KMS-11 (cell line): ENCODE data around the gene LRRC8B.

Experiments used
- H2AFZ ChIP-seq: fragments of 200-600 bp; sonication (generic); 2 replicates; pipeline ENCODE4 v1.6.1; 2016; ENCODE audit warnings: antibody characterized with exemption, mixed run types, low read depth
- H3K27ac ChIP-seq: fragments of 200-600 bp; sonication (generic); 2 replicates; pipeline ENCODE4 v1.6.1; 2016; ENCODE audit warnings: mild to moderate bottlenecking, mixed run types
- H3K27me3 ChIP-seq: fragments of 200-600 bp; sonication (generic); 2 replicates; pipeline ENCODE4 v1.6.1; 2017; ENCODE audit warnings: mild to moderate bottlenecking, low read depth, mixed run types, moderate library complexity; ENCODE audit not compliant: insufficient read depth
- H3K36me3 ChIP-seq: fragments of 200-600 bp; sonication (generic); 2 replicates; pipeline ENCODE4 v1.6.1; 2017; ENCODE audit warnings: mild to moderate bottlenecking, mixed run types; ENCODE audit not compliant: insufficient read depth
- H3K4me1 ChIP-seq: fragments of 200-600 bp; sonication (generic); 2 replicates; pipeline ENCODE4 v1.6.1; 2016; ENCODE audit warnings: mild to moderate bottlenecking, low read depth, mixed run types; ENCODE audit not compliant: poor library complexity, severe bottlenecking
- H3K4me2 ChIP-seq: fragments of 200-600 bp; sonication (generic); 2 replicates; pipeline ENCODE4 v1.7.0; 2016; ENCODE audit warnings: mild to moderate bottlenecking, mixed run types
- H3K4me3 ChIP-seq: fragments of 200-600 bp; sonication (generic); IDR thresholded peaks from 2 replicates; pipeline ENCODE4 v1.6.1; 2017; ENCODE audit warnings: low read depth, low read length, mixed read lengths; ENCODE audit not compliant: insufficient read depth
- H3K79me2 ChIP-seq: fragments of 200-600 bp; sonication (generic); 2 replicates; pipeline ENCODE4 v1.6.1; 2016; ENCODE audit warnings: low read depth, mixed run types; ENCODE audit not compliant: insufficient read depth
- H3K9ac ChIP-seq: fragments of 200-600 bp; sonication (generic); 2 replicates; pipeline ENCODE4 v1.6.1; 2016; ENCODE audit warnings: mild to moderate bottlenecking, mixed run types
- H4K20me1 ChIP-seq: fragments of 200-600 bp; sonication (generic); 2 replicates; pipeline ENCODE4 v1.6.1; 2016; ENCODE audit warnings: mild to moderate bottlenecking, mixed run types; ENCODE audit not compliant: insufficient read depth
- TF ChIP-seq, protein P1 (sequence below): fragments of 200-600 bp; sonication (generic); conservative IDR thresholded peaks from 2 replicates; pipeline ENCODE4 v1.6.1; 2017; ENCODE audit warnings: low read depth, mild to moderate bottlenecking, antibody characterized with exemption, low read length, moderate library complexity, mixed read lengths

Gene LRRC8B

GRCh38 chr1:89584211-89584610 is 59.6 kb downstream of the LRRC8B start:
- no peak overlapping the region for H3K4me2 ChIP-seq

GRCh38 chr1:89584781-89585180 is 60.2 kb downstream of the LRRC8B start:
- Histone ChIP-seq H3K36me3 (no peaks in the 10 kb centered on the region), H3K27ac (no peak overlapping the region), H3K9ac (no peak overlapping the region), H3K4me3 (no peak overlapping the region), H3K27me3 (no peaks in the 10 kb centered on the region), H3K4me1 (peaks cover 9% of the 10 kb centered on the region), H3K79me2 (no peaks in the 10 kb centered on the region), H2AFZ (no peak overlapping the region), H3K4me2 (no peak overlapping the region), H4K20me1 (no peaks in the 10 kb centered on the region)
- TF ChIP-seq, protein P1, sequence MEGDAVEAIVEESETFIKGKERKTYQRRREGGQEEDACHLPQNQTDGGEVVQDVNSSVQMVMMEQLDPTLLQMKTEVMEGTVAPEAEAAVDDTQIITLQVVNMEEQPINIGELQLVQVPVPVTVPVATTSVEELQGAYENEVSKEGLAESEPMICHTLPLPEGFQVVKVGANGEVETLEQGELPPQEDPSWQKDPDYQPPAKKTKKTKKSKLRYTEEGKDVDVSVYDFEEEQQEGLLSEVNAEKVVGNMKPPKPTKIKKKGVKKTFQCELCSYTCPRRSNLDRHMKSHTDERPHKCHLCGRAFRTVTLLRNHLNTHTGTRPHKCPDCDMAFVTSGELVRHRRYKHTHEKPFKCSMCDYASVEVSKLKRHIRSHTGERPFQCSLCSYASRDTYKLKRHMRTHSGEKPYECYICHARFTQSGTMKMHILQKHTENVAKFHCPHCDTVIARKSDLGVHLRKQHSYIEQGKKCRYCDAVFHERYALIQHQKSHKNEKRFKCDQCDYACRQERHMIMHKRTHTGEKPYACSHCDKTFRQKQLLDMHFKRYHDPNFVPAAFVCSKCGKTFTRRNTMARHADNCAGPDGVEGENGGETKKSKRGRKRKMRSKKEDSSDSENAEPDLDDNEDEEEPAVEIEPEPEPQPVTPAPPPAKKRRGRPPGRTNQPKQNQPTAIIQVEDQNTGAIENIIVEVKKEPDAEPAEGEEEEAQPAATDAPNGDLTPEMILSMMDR, result no peak

More at GRCh38 chr1:89584211-89584610, 59.6 kb downstream of the LRRC8B start:
- TF ChIP-seq, protein P1, result no peak
- Histone ChIP-seq H2AFZ (no peak overlapping the region), H3K36me3 (no peaks in the 10 kb centered on the region), H3K79me2 (no peaks in the 10 kb centered on the region), H4K20me1 (no peaks in the 10 kb centered on the region), H3K27ac (no peak overlapping the region), H3K4me1 (peaks cover 9% of the 10 kb centered on the region), H3K4me3 (no peak overlapping the region), H3K9ac (no peak overlapping the region), H3K27me3 (no peaks in the 10 kb centered on the region)

DNA sequence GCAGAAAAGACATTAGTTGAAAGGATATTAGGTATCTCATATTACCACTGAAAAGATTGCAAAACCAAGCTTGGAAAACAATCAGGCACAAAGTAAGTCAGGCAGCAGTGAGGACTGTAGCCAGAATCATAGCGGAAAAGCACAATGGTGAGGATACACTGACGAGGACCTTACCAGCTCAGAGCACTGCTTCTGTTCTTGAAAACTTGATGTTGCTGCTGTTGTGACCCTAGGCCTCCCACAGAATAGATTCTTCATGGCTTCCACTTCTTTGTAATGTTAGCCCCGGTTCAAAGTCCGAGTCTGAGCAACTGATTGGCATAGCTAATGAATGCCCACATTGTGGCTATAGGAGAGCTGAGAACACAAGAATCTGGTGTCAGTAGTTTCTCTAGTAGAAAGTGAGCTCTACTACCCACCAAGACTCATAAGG is 63.1 kb downstream of the LRRC8B start:
- Histone ChIP-seq H3K4me2 (no peak overlapping the region), H2AFZ (no peak overlapping the region), H3K9ac (no peak overlapping the region), H3K27me3 (no peaks in the 10 kb centered on the region), H3K36me3 (no peaks in the 10 kb centered on the region), H3K4me3 (no peak overlapping the region), H4K20me1 (no peaks in the 10 kb centered on the region), H3K4me1 (no peaks in the 10 kb centered on the region), H3K79me2 (no peaks in the 10 kb centered on the region), H3K27ac (no peak overlapping the region)
- TF ChIP-seq, protein P1, result no peak

DNA sequence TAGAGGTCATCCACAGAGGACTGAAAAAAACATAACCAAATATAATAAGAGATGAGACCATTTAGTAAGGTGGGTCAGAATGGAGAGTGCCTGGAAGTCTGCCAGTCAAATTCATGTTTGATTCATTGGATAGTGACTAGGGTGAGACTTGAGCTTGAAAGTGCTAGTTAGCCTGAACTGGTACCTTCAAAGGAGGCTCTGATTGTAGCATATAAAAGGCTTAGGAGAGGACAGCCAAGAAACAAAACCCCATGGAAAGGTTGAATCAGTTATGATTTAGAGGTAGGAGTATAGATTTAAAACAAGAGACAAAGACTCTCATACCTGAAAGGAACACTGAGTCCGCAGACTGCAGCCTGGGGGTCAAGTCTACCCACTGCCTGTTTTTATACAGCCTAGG is 63.9 kb downstream of the LRRC8B start:
- H3K27me3 ChIP-seq, result no peaks in the 10 kb centered on the region
- no peaks in the 10 kb centered on the region for H3K79me2 ChIP-seq
- no peak overlapping the region for H3K4me2 ChIP-seq
- no peak overlapping the region for H3K4me3 ChIP-seq
- H3K27ac ChIP-seq, result no peak overlapping the region
- H3K4me1 ChIP-seq, result no peaks in the 10 kb centered on the region
- H4K20me1 ChIP-seq, result no peaks in the 10 kb centered on the region
- no peak overlapping the region for H3K9ac ChIP-seq
- H3K36me3 ChIP-seq, result no peaks in the 10 kb centered on the region
- no peak overlapping the region for H2AFZ ChIP-seq
- TF ChIP-seq, protein P1, result no peak
